ENCODE data around the gene FAAP24. TPM values are rescaled to one million over a fixed set of nuclear protein-coding genes. Genes with fewer than 3 reads are reported as not detected.

Gene FAAP24
- total and polyA plus RNA-seq, 2 experiments from 2014 or later = 1.6 to 2.9 TPM

GRCh38 chr19:32928806-32929205, 43.2 kb upstream of the FAAP24 start:
- no peaks in the 10 kb centered on the region for H3F3A ChIP-seq (replicated peaks; ENCODE audit: low read depth)
- no peaks in the 10 kb centered on the region for H3K4me1 ChIP-seq (ENCODE audit: insufficient read depth)
- H3K4me2 ChIP-seq = no peak overlapping the region
- no peaks in the 10 kb centered on the region for H3K9me2 ChIP-seq (ENCODE audit: insufficient read depth)
- H3K27me3 Mint-ChIP-seq (ENCODE audit: insufficient read depth, low read depth, poor library complexity) = peaks cover 5% of the 10 kb centered on the region
- no peak for TF ChIP-seq REST (IDR thresholded peaks at IDR 0.05; ENCODE audit: unreplicated experiment)
- H3K4me3 Mint-ChIP-seq = no peak overlapping the region
- H3K36me3 ChIP-seq (ENCODE audit: insufficient read depth) = no peaks in the 10 kb centered on the region; the same call in 1 of the 2 replicates
- peaks cover 4% of the 10 kb centered on the region; the same call in 2 of the 3 replicates for H3K9me3 Mint-ChIP-seq
- H3K27ac ChIP-seq (ENCODE audit: low read depth) = no peak overlapping the region
- no peak overlapping the region for H3K27ac Mint-ChIP-seq
- no peak for DNase-seq (ENCODE audit: low spot score)
- peaks cover 37% of the 10 kb centered on the region for H3K36me3 Mint-ChIP-seq (ENCODE audit: low read depth)
- H3K4me3 ChIP-seq = no peak overlapping the region
- H4K20me1 ChIP-seq (replicated peaks; ENCODE audit: insufficient read depth) = no peaks in the 10 kb centered on the region
- H3K79me2 ChIP-seq (replicated peaks; ENCODE audit: insufficient read depth) = no peaks in the 10 kb centered on the region
- H2AFZ ChIP-seq = no peak overlapping the region
- no peak for ATAC-seq
- H3K4me1 Mint-ChIP-seq = no peaks in the 10 kb centered on the region; the same call in 2 of the 3 replicates
- H3K27me3 ChIP-seq (ENCODE audit: insufficient read depth) = no peaks in the 10 kb centered on the region

- no peaks in the 10 kb centered on the region for H3F3A ChIP-seq (replicated peaks; ENCODE audit: low read depth)
- Mint-ChIP-seq H3K36me3 (ENCODE audit: low read depth) (peaks cover 40% of the 10 kb centered on the region), H3K27ac (no peak overlapping the region), H3K4me1 (no peaks in the 10 kb centered on the region; the same call in 2 of the 3 replicates), H3K4me3 (no peak overlapping the region), H3K27me3 (ENCODE audit: insufficient read depth, low read depth, poor library complexity) (peaks cover 8% of the 10 kb centered on the region), H3K9me3 (peaks cover 4% of the 10 kb centered on the region; the same call in 2 of the 3 replicates)
- no peak overlapping the region for H3K27ac ChIP-seq (ENCODE audit: low read depth)
- H3K4me1 ChIP-seq (ENCODE audit: insufficient read depth) = no peaks in the 10 kb centered on the region
- DNase-seq (ENCODE audit: low spot score) = no peak
- H3K9me2 ChIP-seq (ENCODE audit: insufficient read depth) = no peaks in the 10 kb centered on the region
- no peak overlapping the region for H3K4me2 ChIP-seq
- no peaks in the 10 kb centered on the region for H4K20me1 ChIP-seq (replicated peaks; ENCODE audit: insufficient read depth)
- H3K79me2 ChIP-seq (replicated peaks; ENCODE audit: insufficient read depth) = no peaks in the 10 kb centered on the region
- H3K36me3 ChIP-seq (ENCODE audit: insufficient read depth) = no peaks in the 10 kb centered on the region; the same call in 1 of the 2 replicates
- H2AFZ ChIP-seq = no peak overlapping the region
- ATAC-seq = no peak
- H3K27me3 ChIP-seq (ENCODE audit: insufficient read depth) = no peaks in the 10 kb centered on the region
- no peak overlapping the region for H3K4me3 ChIP-seq
- TF ChIP-seq STAT1 (IDR thresholded peaks at IDR 0.05; ENCODE audit: unreplicated experiment) (no peak), ZNF114 (CRISPR knock-in tag; IDR thresholded peaks at IDR 0.05) (no peak), POLR2AphosphoS5 (IDR thresholded peaks at IDR 0.05; ENCODE audit: low read depth) (no peak), CREB1 (CRISPR knock-in tag; IDR thresholded peaks at IDR 0.05; ENCODE audit: low read depth) (no peak), EZH2 (IDR thresholded peaks at IDR 0.05; ENCODE audit: low read depth, unreplicated experiment) (no peak), JUNB (IDR thresholded peaks at IDR 0.05; ENCODE audit: unreplicated experiment) (no peak), REST (IDR thresholded peaks at IDR 0.05; ENCODE audit: unreplicated experiment) (no peak), ZNF331 (CRISPR knock-in tag; IDR thresholded peaks at IDR 0.05; ENCODE audit: low read depth) (no peak), NANOG (IDR thresholded peaks at IDR 0.05; ENCODE audit: borderline replicate concordance) (no peak)
Observed at GRCh38 chr19:32930567-32930966, 41.5 kb upstream of the FAAP24 start.
